Panc1 (cell line): Measurements from ENCODE around the gene KAZN. TPM values are rescaled to one million over a fixed set of nuclear protein-coding genes. Genes with fewer than 3 reads are reported as not detected.

ENCODE experiments used
- ATAC-seq: fragments of 200-7000 bp; cut with Tn5 transposase; 2 replicates; pipeline ENCODE4 v1.9.1; 2020; ENCODE audit warnings: mild to moderate bottlenecking, moderate library complexity
- BruUV-seq: library from RNA; stranded (reverse); fragments of 400-500 nt; replicated peaks from 2 replicates; lab custom pipeline; 2021; lab: Mats Ljungman, UMichigan
- CTCF ChIA-PET: fragments of 300-600 bp; sonication (Branson Sonifier 250); formaldehyde crosslinking; loops from one replicate; lab custom pipeline; 2022; ENCODE audit warnings: antibody characterized with exemption; lab: Charles Lee
- POLR2A ChIA-PET: fragments of 300-600 bp; sonication (Branson Sonifier 250); formaldehyde crosslinking; loops from one replicate; lab custom pipeline; 2022; ENCODE audit warnings: antibody characterized with exemption; lab: Charles Lee
- DNase-seq: peaks from one replicate; pipeline ENCODE4 v3.0.0-alpha.2; 2010; ENCODE audit warnings: low read depth, low spot score
- H3K27ac ChIP-seq: 2 replicates; pipeline ENCODE4 v1.5.1; 2011; ENCODE audit warnings: mild to moderate bottlenecking, low read length, inconsistent platforms
- H3K27me3 ChIP-seq: fragments of 200-500 bp; sonication (Bioruptor generic); 2 replicates; pipeline ENCODE4 v1.6.0; 2014; ENCODE audit warnings: low read length, inconsistent platforms; ENCODE audit not compliant: control insufficient read depth, insufficient read depth
- H3K36me3 ChIP-seq: fragments of 200-500 bp; sonication (Bioruptor generic); 2 replicates; pipeline ENCODE4 v1.5.1; 2014; ENCODE audit warnings: inconsistent platforms, mild to moderate bottlenecking, low read length, moderate library complexity; ENCODE audit not compliant: control insufficient read depth, insufficient read depth
- H3K4me1 ChIP-seq: 2 replicates; pipeline ENCODE4 v1.5.1; 2011; ENCODE audit warnings: inconsistent platforms, mild to moderate bottlenecking, low read length, moderate library complexity; ENCODE audit not compliant: control insufficient read depth, insufficient read depth
- H3K4me3 ChIP-seq, 2 experiments: 2 replicates each; pipeline ENCODE4 v1.5.1; 2011 to 2012; ENCODE audit warnings: low read depth in 2 of 2, low read length in 2 of 2, mild to moderate bottlenecking in 2 of 2, inconsistent platforms in 1 of 2, moderate library complexity in 1 of 2
- H3K9me3 ChIP-seq: fragments of 200-500 bp; sonication (Bioruptor generic); 2 replicates; pipeline ENCODE4 v1.5.1; 2014; ENCODE audit warnings: low read depth, mild to moderate bottlenecking, inconsistent platforms, low read length, moderate library complexity; ENCODE audit not compliant: control insufficient read depth, insufficient read depth
- POLR2AphosphoS5 ChIP-seq: IDR thresholded peaks from 2 replicates; pipeline ENCODE4 v1.6.1; 2012; ENCODE audit warnings: mild to moderate bottlenecking, low read depth, low read length, moderate library complexity
- SIN3A ChIP-seq: IDR thresholded peaks from 2 replicates; pipeline ENCODE4 v1.6.1; 2012; ENCODE audit warnings: low read depth, mild to moderate bottlenecking, low read length, moderate library complexity, borderline replicate concordance; ENCODE audit not compliant: insufficient read depth
- TCF7L2 ChIP-seq: IDR thresholded peaks from 2 replicates; pipeline ENCODE4 v1.6.1; 2011; ENCODE audit warnings: mild to moderate bottlenecking, low read depth, low read length, inconsistent platforms
- in situ Hi-C: cut with HindIII; loops from 2 replicates; pipeline ENCODE4 v1.10.0; 2016; ENCODE audit warnings: low sequenced_read_pairs, low pct_unique_long_range_greater_than_20kb
- intact Hi-C: fragments of 100-400 bp; cut with micrococcal nuclease; formaldehyde crosslinking; loops from one replicate; pipeline ENCODE4 v1.10.0; 2022; ENCODE audit not compliant: unreplicated experiment
- total RNA-seq: library from RNA; stranded (reverse); gene quantifications from one replicate; pipeline ENCODE4 v1.2.1, GENCODE V29; 2021; ENCODE audit not compliant: unreplicated experiment
- TF ChIP-seq, protein P1 (sequence below), 2 experiments: IDR thresholded peaks; 2 replicates each; pipeline ENCODE4 v1.6.1; 2011 to 2012; ENCODE audit warnings: low read depth in 2 of 2, control low read depth in 1 of 2, low read length in 1 of 2, mild to moderate bottlenecking in 1 of 2, moderate library complexity in 1 of 2; ENCODE audit not compliant: insufficient read depth in 1 of 2
- TF ChIP-seq, protein P2 (sequence below): fragments of 450-650 bp; IDR thresholded peaks from 2 replicates; pipeline ENCODE4 v1.5.1; 2017; ENCODE audit warnings: mild to moderate bottlenecking

KAZN gene
- total RNA-seq, 1 experiment from 2014 or later: 6.6 TPM

DNA sequence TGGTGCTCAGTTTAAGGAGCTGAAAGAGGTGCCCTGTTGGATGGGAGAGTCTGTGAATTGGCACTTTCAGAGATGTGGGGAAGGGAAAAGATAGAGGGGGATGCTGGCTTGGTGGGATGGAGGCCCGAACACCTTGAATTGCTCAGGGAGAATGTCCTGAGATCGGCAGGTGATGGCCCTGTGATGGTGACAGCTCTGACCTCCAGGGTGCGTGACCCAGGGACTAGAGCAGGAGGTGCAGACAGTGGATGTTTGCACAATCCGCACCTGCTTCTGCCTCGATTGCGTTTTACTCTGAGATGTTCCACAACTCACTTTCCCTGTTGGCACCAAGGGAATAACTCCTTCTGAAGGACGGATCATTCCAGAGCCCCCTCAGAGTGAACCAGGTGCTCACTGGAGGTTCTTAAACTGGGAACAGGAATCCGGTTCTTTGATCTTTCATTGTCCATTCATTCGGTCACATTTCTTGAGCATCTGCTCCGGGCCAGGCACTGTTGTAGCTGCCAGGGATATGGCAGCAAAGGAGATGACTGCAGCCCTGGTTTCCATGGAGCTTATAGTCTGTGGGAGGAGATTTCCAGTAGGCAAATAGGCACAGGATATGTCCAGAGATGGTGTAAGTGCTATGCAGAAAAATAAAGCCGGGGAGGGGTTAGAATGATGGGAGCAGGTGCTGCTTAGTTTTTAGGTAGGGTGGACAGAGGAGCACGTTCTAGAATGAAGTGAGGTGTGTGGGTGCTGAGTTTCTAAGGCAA lies 328.5 kb downstream of the KAZN start:
- ATAC-seq: no peak
- TF ChIP-seq, protein P1, sequence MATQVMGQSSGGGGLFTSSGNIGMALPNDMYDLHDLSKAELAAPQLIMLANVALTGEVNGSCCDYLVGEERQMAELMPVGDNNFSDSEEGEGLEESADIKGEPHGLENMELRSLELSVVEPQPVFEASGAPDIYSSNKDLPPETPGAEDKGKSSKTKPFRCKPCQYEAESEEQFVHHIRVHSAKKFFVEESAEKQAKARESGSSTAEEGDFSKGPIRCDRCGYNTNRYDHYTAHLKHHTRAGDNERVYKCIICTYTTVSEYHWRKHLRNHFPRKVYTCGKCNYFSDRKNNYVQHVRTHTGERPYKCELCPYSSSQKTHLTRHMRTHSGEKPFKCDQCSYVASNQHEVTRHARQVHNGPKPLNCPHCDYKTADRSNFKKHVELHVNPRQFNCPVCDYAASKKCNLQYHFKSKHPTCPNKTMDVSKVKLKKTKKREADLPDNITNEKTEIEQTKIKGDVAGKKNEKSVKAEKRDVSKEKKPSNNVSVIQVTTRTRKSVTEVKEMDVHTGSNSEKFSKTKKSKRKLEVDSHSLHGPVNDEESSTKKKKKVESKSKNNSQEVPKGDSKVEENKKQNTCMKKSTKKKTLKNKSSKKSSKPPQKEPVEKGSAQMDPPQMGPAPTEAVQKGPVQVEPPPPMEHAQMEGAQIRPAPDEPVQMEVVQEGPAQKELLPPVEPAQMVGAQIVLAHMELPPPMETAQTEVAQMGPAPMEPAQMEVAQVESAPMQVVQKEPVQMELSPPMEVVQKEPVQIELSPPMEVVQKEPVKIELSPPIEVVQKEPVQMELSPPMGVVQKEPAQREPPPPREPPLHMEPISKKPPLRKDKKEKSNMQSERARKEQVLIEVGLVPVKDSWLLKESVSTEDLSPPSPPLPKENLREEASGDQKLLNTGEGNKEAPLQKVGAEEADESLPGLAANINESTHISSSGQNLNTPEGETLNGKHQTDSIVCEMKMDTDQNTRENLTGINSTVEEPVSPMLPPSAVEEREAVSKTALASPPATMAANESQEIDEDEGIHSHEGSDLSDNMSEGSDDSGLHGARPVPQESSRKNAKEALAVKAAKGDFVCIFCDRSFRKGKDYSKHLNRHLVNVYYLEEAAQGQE (IDR thresholded peaks at IDR 0.05; ENCODE audit: insufficient read depth in 1 of 2, low read depth in 2 of 2, low read length in 1 of 2): no peak
- TF ChIP-seq SIN3A (no peak), POLR2AphosphoS5 (no peak), TCF7L2 (peak; percentile 32; the same call in 1 of the 2 replicates)
- TF ChIP-seq, protein P2, sequence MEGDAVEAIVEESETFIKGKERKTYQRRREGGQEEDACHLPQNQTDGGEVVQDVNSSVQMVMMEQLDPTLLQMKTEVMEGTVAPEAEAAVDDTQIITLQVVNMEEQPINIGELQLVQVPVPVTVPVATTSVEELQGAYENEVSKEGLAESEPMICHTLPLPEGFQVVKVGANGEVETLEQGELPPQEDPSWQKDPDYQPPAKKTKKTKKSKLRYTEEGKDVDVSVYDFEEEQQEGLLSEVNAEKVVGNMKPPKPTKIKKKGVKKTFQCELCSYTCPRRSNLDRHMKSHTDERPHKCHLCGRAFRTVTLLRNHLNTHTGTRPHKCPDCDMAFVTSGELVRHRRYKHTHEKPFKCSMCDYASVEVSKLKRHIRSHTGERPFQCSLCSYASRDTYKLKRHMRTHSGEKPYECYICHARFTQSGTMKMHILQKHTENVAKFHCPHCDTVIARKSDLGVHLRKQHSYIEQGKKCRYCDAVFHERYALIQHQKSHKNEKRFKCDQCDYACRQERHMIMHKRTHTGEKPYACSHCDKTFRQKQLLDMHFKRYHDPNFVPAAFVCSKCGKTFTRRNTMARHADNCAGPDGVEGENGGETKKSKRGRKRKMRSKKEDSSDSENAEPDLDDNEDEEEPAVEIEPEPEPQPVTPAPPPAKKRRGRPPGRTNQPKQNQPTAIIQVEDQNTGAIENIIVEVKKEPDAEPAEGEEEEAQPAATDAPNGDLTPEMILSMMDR: no peak
- Histone ChIP-seq H3K4me3 (no peak overlapping the region), H3K4me1 (peaks cover 13% of the 10 kb centered on the region), H3K27ac (no peak overlapping the region), H3K36me3 (no peaks in the 10 kb centered on the region; the same call in 1 of the 2 replicates), H3K27me3 (peaks cover 5% of the 10 kb centered on the region), H3K9me3 (no peaks in the 10 kb centered on the region)
- no TSS peak for BruUV-seq
- no peak for DNase-seq
- in situ Hi-C loops (no loop called here), intact Hi-C loops (no loop called here)
- CTCF ChIA-PET: interaction anchor here (0.5 kb wide), 2 partner anchors 16 to 110 kb away, joined by 3 to 10 read pairs; no protein-coding TSS in a partner anchor
- POLR2A ChIA-PET: no interaction called here

DNA sequence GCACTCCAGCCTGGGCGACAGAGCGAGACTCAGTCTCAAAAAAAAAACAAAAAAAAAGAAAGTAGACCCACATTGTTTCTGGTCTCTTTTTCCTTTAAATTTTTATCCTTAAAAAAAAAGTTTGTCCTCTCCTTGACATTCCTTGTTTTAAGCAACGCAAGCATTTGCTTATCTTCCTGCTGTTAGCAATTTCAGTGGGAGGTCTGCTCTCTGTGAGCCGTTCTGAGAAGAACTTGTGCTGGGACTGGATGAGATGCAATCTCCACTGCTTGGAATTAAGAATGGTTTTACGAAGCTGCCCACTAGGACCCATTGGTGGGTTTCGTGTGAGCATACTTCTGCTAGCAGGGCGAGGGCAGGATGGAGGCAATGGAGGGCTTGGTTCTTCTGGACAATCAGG lies 329.9 kb downstream of the KAZN start:
- Histone ChIP-seq H3K27me3 (peaks cover 5% of the 10 kb centered on the region), H3K27ac (no peak overlapping the region), H3K4me1 (peaks cover 13% of the 10 kb centered on the region), H3K4me3 (no peak overlapping the region), H3K9me3 (no peaks in the 10 kb centered on the region), H3K36me3 (no peaks in the 10 kb centered on the region; the same call in 1 of the 2 replicates)
- no TSS peak for BruUV-seq
- ATAC-seq (no peak), DNase-seq (no peak)
- ChIA-PET CTCF (no interaction called here), POLR2A (no interaction called here)
- in situ Hi-C loops (no loop called here), intact Hi-C loops (no loop called here)
- TF ChIP-seq SIN3A: no peak
- TF ChIP-seq, protein P1 (IDR thresholded peaks at IDR 0.05; ENCODE audit: insufficient read depth in 1 of 2, low read depth in 2 of 2, low read length in 1 of 2): no peak
- TF ChIP-seq, protein P2: no peak
